GM19193 (cell line): ENCODE data around the gene LRRC56.
A peak's percentile ranks its signal among the peaks of the same experiment; 100 is the strongest.

Source experiments
- POLR2A ChIP-seq: IDR thresholded peaks from 4 replicates; pipeline ENCODE4 v1.6.1; 2011; ENCODE audit not compliant: insufficient read depth, insufficient read length; ENCODE audit errors: extremely low read depth

Gene LRRC56

DNA sequence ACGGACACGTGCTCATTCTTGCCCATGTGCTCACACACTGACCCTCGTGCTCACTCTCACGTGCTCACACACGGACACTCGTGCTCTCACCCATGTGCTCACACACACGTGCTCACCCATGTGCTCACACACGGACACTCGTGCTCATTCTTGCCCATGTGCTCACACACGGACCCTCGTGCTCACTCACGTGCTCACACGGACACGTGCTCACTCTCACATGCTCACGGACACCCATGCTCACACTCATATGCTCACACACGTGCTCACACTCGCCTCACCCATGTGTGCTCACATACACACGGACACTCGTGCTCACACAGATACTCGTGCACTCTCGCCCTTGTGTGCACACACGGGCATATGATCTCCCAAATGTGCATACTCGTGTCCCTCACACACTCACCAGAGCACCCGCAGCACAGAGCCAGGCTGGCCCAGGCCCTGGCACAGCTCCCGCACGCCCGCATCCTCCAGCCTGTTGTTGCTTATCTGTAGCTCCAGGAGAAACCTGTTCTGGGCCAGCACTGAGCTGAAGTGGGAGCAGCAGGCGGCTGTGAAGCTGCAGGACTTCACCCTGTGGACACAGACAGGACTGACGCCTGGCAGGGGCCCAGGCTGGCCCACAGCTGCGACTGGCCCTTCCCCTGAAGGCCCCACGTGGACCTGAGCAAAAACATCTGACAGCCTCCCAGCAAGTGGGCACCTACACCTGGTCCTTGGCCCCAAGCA lies 39.6 kb upstream of the LRRC56 start:
- TF ChIP-seq POLR2A, result no peak

DNA sequence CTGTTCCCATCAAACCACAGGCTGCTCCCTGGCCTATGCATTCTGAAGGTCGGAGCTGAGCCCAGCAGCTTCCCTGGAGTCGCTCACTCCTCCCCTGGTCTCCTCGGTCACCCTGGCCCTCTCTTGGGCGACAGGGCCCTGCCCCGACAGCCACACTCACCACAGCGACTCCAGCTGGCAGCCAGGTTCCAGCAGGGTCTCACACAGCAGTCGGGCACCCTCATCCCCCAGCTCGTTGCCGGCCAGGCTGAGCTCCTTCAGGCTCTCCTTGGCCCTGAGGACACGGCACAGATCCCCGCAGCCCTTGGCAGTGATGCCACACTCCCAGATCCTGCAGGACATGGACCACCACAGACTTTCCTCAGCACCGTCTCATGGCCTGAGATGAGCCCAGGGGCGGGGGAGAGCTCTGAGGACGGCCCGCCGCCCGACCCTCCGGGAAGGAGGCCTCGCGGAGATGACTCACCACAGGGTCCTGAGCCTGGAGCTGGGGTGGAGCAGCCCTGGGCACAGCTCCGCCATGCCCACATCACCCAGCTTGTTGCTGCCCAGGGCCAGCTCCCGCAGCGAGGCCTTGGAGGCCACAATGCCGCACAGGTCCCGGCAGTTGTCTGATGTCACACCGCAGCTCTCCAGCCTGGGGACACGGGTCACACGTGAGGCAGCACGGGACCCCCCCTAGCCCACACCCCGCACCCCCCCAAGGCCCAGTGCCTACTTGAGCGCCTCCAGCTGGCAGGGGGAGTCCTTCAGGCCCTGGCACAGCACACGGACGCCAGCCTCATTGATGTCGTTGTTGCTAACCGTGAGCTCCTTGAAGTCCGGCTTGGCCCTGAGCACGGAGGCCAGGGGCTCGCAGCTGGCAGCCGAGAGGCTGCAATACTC lies 38.8 kb upstream of the LRRC56 start:
- TF ChIP-seq POLR2A, result no peak

DNA sequence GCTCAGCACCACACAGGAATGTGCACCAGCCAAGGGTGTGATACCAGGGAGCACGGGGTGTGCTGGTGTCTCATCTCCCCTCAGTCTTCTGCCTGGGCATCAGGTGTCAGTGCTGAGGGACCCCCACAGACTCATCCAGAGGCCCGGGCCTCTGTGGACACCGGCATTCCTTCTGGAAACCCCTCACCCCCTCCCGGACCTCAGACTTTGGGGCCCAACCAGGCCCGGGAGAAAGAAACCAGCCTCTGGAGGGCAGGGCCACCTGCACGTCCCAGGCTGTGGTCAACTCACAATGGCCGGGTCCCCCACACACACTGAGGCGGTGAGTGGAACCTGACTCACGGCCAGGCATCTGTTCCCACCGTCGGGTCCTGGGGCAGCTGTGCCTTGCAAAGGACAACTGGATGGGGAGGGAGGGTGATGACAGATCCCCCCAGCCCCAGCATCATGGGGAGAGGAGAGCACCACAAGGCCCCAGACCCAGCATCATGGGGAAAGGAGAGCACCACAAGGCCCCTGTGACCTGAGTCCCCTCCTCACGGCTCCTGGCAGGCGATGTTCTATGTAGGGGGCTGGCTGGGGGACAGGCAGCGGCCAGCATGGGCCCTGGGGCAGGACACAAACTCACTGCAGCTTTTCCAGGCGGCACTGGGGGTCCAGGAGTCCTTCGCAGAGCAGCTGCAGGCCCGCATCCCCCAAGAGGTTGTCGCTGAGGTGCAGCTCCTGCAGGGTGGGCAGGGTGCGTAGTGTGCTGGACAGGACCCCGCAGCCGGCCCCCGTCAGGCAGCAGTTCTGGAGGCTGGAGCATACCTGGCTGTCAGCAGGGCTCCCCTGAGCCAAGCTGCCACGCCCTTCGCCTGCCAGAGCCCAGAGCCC lies 37.9 kb upstream of the LRRC56 start:
- TF ChIP-seq POLR2A, result no peak

DNA sequence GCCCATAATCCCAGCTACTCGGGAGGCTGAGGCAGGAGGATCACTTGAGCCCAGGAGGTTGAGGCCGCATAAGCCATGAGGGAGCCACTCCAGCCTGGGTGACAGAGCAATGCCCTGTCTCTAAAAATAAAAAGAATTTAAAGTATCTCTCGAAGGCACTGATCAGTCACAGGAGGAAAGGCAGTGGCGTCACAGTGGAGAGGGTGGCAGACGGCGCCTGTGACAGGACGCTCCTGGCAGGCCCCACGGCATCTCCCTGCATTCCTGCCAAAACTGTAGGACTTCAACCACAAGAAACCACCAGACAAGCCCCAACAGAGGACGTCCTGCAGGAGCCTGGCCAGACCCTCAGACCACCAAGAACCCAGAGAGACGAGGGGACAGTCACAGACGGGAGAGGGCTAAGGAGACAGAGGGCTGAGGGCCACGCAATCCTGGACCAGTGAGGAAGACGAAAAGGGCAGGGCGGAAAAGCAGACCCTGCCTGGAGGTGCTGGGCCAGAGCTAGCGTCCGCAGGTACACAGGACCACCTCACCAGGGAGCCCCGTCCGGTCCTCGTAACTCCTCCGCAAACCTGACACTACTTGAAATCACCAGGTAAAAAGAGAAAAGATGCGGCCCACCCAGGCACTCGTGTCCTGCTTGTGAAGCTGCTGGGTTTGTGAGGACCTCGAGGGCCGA lies 36.2 kb upstream of the LRRC56 start:
- TF ChIP-seq POLR2A, result no peak

DNA sequence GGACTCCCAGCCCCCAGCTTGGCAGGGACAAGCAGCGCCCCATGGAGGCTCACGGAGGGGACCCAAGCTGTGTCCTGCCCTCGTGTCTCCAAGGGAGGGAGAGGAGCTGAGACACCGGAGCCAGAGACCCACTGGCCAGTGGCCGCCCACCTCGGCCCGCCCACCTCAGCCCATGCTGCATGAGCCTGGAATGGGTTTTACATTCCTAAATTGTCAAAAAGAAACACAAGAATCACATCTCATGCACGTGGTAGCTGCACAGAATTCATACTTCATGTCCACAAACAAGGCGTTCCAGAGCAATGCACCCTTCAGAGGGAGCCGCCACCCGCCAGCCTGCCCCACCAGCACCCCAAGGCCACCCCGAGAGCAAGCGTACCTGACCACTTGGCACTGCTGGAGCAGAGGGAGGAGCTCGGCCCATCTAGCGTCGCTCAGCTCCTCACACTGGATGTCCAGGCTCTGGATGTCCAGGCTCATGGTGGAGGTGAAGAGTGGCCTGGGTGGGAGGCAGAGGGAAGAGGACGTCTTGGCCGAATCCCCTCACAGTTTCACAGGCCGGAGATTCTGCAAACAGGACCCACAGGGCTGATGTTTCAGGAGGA lies 35.5 kb upstream of the LRRC56 start:
- TF ChIP-seq POLR2A, result no peak

GRCh38 chr11:502288-503178 lies 34.8 kb upstream of the LRRC56 start:
- TF ChIP-seq POLR2A, result peak; percentile 7

DNA sequence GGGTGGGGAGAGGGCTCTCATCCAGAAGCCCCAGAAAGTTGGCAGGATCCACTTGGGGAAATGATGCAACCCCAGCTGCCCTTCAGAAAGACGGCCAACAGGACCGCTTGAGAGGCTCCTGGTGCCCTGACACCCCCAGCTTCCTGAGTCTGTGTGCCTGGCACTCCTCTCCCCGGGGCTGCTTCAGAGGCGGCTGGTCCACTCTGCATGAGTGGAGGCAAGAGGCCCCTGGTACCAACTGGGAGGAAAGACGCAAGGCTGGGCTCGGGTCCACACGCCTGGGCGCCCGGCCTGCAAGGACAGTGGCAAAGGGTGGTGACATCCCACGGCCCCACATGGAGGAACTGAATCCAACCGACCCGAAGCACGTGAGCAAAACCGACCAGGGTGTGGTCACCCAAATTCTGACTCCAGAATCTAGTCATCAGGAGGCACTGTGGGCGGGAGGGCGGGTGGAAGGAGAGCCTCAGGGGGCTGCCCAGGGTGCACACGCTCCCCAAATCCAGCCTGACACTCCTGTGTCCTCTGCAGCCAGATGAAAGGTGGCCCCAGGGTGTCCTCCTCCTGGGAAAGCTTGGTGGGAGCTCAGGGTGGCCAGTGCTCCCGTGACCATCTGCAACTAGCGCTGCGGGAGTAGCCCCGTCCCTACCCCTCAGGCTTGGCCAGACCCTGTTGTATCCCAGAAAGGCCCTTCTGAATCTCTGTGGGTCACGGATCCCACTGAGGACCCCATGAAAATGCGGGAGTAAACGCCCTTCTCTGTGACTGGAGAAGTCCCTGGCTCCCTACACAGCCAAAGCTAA lies 33.9 kb upstream of the LRRC56 start:
- TF ChIP-seq POLR2A, result no peak

- TF ChIP-seq POLR2A, result peak; percentile 17
Observed at GRCh38 chr11:504053-504993, 33.0 kb upstream of the LRRC56 start.

DNA sequence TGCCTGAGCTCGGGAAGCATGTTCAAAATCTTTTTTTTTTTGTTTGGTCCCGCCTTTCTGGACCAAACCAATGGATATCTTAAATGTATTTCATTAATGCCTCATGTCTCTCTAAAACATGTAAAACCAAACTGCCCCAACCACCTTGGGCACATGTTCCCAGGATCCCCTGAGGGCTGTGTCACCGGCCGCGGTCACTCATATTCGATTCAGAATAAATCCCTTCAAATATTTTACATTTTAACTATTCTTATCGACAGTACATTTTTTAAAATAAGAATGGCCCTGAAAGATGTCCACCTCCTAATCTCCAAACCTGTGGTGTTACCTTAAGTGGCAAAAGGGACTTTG lies 32.4 kb upstream of the LRRC56 start:
- no peak for TF ChIP-seq POLR2A

DNA sequence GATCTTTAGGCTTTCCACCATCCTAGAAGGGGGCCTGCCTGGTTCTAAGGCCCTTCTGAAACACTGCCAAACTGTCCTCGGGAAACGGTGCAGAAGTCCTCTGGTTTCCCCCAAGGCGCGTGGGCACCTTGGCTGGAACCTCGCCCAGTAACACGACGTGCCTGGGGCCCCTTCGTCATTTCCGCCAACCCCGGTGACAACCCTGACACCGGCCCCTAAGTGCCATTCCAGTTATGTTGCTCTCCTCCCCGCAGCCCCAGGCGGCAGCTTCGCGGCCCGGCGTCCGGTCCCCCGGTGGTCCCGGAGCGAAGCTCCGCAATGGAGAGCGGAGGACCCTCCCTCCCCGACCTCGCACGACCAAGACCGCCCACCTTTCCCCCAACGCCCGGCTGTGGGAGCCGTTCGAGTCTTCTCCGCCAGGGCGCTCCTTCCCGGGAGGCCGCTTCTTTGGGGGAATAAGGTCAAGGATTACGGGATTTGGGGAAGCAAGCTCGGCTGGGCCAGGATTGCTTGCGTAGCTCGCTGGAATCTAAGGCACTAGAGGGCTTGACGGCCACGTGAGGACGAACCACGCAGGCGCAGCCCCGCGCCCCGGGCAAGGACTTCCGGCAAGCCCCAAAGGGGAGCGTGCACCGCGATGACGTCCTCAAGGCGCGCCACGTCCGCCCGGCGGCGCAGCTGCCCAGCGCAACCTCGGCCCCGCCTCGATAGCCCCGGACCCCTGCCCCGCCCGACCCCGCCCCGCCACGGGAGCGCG lies 30.9 kb upstream of the LRRC56 start:
- TF ChIP-seq POLR2A, result peak; percentile 78

- TF ChIP-seq POLR2A, result peak; percentile 71
Observed at GRCh38 chr11:506995-507726, 30.2 kb upstream of the LRRC56 start, which contains the start of gene RNH1. TSS of gene RNH1 (minus strand) at chr11:507242. CDS start at chr11:502162, 5,080 bp downstream.
